Progenitor cell of endocrine pancreas (in vitro differentiated cells): ENCODE results near the gene SELENOW. TPM values are rescaled to one million over a fixed set of nuclear protein-coding genes. Genes with fewer than 3 reads are reported as not detected.
"Not testable (repeated sequence)": the region's sequence is repeated elsewhere in the genome, so short reads cannot be mapped to it uniquely, and the experiment has no call there.

Experiments used
- DNase-seq: peaks from one replicate; pipeline ENCODE4 v3.0.0; 2021; ENCODE audit warnings: low spot score; ENCODE audit not compliant: unreplicated experiment
- H3K27ac Mint-ChIP-seq: 2 replicates; pipeline ENCODE4 v1.8.0; 2021; ENCODE audit warnings: mild to moderate bottlenecking, moderate library complexity, mixed read lengths
- H3K27me3 Mint-ChIP-seq: 2 replicates; pipeline ENCODE4 v1.8.0; 2021; ENCODE audit warnings: mixed read lengths
- H3K36me3 Mint-ChIP-seq: 2 replicates; pipeline ENCODE4 v1.8.0; 2022; ENCODE audit warnings: mixed read lengths; ENCODE audit not compliant: insufficient read depth
- H3K4me1 Mint-ChIP-seq: 2 replicates; pipeline ENCODE4 v1.8.0; 2021; ENCODE audit warnings: low read depth, mixed read lengths
- H3K4me3 Mint-ChIP-seq: 2 replicates; pipeline ENCODE4 v1.8.0; 2021; ENCODE audit warnings: low read depth, mild to moderate bottlenecking, moderate library complexity, mixed read lengths
- H3K9me3 Mint-ChIP-seq: 2 replicates; pipeline ENCODE4 v1.8.0; 2021; ENCODE audit warnings: low read depth, mixed read lengths
- total RNA-seq: library from RNA; stranded (reverse); gene quantifications from 2 replicates; pipeline ENCODE4 v1.2.1, GENCODE V29; 2021
- TF ChIP-seq, protein P1 (sequence below): fragments of 200-600 bp; sonication (generic); IDR thresholded peaks from one replicate; pipeline ENCODE4 v1.5.0; 2021; ENCODE audit warnings: antibody characterized with exemption, mild to moderate bottlenecking; ENCODE audit not compliant: unreplicated experiment

The SELENOW gene
- total RNA-seq, 1 donor from 2014 or later = 392 TPM

DNA sequence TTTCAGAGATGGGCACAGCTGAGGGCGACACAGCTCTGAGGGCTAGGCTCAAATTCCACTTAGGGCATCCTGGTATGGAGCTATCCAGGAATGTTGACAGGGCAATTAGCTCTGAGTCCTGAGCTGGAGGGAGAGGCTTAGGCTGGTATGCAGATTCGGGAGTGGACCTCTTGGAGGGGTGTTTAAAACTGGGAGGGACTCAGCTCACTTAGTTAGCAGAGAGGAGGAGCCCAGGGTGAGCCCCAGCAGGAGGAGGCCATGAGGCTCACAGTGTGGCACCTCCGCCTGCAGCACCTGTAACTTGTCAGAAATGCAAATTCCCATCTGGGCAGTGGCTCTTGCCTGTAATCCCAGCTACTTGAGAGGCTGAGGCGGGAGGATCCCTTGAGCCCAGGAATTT is 43.4 kb upstream of the SELENOW start:
- H3K27ac Mint-ChIP-seq = no peak overlapping the region
- TF ChIP-seq, protein P1, sequence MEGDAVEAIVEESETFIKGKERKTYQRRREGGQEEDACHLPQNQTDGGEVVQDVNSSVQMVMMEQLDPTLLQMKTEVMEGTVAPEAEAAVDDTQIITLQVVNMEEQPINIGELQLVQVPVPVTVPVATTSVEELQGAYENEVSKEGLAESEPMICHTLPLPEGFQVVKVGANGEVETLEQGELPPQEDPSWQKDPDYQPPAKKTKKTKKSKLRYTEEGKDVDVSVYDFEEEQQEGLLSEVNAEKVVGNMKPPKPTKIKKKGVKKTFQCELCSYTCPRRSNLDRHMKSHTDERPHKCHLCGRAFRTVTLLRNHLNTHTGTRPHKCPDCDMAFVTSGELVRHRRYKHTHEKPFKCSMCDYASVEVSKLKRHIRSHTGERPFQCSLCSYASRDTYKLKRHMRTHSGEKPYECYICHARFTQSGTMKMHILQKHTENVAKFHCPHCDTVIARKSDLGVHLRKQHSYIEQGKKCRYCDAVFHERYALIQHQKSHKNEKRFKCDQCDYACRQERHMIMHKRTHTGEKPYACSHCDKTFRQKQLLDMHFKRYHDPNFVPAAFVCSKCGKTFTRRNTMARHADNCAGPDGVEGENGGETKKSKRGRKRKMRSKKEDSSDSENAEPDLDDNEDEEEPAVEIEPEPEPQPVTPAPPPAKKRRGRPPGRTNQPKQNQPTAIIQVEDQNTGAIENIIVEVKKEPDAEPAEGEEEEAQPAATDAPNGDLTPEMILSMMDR = no peak
- peaks cover 9% of the 10 kb centered on the region for H3K27me3 Mint-ChIP-seq
- no peaks in the 10 kb centered on the region for H3K9me3 Mint-ChIP-seq
- H3K4me1 Mint-ChIP-seq = no peaks in the 10 kb centered on the region
- H3K4me3 Mint-ChIP-seq = no peak overlapping the region
- no peaks in the 10 kb centered on the region for H3K36me3 Mint-ChIP-seq
- DNase-seq = no peak

DNA sequence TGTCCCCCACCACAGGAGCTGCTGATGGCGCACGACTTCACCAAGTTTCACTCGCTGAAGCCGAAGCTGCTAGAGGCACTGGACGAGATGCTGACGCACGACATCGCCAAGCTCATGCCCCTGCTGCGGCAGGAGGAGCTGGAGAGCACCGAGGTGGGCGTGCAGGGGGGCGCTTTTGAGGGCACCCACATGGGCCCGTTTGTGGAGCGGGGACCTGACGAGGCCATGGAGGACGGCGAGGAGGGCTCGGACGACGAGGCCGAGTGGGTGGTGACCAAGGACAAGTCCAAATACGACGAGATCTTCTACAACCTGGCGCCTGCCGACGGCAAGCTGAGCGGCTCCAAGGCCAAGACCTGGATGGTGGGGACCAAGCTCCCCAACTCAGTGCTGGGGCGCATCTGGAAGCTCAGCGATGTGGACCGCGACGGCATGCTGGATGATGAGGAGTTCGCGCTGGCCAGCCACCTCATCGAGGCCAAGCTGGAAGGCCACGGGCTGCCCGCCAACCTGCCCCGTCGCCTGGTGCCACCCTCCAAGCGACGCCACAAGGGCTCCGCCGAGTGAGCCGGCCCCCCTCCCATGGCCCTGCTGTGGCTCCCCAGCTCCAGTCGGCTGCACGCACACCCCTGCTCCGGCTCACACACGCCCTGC is 37.5 kb upstream of the SELENOW start:
- Mint-ChIP-seq H3K4me3 (no peak overlapping the region), H3K27me3 (peaks cover 20% of the 10 kb centered on the region), H3K4me1 (peaks cover 3% of the 10 kb centered on the region), H3K9me3 (no peaks in the 10 kb centered on the region), H3K27ac (no peak overlapping the region), H3K36me3 (no peaks in the 10 kb centered on the region)
- TF ChIP-seq, protein P1 = no peak
- DNase-seq = no peak

DNA sequence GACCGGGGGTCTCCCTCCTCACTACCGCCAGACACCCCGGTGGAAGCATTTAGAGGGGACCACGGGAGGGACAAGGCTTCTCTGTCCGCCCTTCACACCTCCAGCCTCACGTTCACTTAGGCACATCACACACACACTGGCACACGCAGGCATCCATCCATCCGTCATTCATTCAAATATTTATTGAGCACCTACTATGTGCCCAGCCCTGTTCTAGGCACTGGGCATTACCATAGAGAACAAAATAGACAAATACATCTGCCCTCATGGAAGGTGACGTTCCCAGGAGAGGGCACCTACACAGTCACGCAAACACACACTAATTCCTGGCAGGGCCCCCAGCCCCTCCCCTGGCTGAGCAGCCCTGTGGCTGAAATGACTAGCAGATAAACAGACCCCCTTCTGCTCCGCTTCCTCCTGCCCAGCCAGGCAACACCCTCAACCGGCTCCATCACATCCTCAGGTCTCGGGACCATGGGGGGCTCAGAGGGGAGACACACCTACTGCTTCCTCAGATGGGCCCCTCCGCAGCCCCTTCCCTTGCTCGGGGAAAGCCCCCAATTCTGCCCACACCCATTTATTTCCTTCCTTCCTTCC is 36.9 kb upstream of the SELENOW start:
- TF ChIP-seq, protein P1 = no peak
- DNase-seq = no peak
- Mint-ChIP-seq H3K27me3 (peaks cover 17% of the 10 kb centered on the region), H3K36me3 (no peaks in the 10 kb centered on the region), H3K9me3 (no peaks in the 10 kb centered on the region), H3K4me3 (no peak overlapping the region), H3K4me1 (peaks cover 3% of the 10 kb centered on the region), H3K27ac (no peak overlapping the region)

DNA sequence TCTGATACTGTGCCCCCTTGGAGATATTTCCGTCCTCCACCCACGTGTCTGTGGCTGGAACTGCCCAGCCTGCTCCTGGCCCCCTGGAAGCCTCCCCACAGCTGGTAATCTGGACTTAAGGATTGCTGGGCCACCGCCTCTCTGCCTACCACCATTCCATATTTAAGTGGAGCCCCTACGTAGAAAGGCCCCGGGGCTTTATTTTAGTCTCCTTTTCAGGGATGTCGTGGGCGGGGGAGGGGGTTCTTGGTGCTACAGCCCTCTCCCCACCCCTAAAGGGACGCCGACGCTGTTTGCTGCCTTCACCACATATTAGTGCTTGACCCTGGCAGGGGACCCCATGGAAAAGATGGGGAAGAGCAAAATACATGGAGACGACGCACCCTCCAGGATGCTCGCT is 35.9 kb upstream of the SELENOW start:
- H3K27me3 Mint-ChIP-seq = peaks cover 17% of the 10 kb centered on the region
- no peaks in the 10 kb centered on the region for H3K9me3 Mint-ChIP-seq
- H3K4me1 Mint-ChIP-seq = peaks cover 6% of the 10 kb centered on the region
- H3K36me3 Mint-ChIP-seq = no peaks in the 10 kb centered on the region
- TF ChIP-seq, protein P1 = no peak
- H3K27ac Mint-ChIP-seq = peak overlapping the region; percentile 59
- DNase-seq = no peak
- H3K4me3 Mint-ChIP-seq = peak overlapping the region; percentile 37

DNA sequence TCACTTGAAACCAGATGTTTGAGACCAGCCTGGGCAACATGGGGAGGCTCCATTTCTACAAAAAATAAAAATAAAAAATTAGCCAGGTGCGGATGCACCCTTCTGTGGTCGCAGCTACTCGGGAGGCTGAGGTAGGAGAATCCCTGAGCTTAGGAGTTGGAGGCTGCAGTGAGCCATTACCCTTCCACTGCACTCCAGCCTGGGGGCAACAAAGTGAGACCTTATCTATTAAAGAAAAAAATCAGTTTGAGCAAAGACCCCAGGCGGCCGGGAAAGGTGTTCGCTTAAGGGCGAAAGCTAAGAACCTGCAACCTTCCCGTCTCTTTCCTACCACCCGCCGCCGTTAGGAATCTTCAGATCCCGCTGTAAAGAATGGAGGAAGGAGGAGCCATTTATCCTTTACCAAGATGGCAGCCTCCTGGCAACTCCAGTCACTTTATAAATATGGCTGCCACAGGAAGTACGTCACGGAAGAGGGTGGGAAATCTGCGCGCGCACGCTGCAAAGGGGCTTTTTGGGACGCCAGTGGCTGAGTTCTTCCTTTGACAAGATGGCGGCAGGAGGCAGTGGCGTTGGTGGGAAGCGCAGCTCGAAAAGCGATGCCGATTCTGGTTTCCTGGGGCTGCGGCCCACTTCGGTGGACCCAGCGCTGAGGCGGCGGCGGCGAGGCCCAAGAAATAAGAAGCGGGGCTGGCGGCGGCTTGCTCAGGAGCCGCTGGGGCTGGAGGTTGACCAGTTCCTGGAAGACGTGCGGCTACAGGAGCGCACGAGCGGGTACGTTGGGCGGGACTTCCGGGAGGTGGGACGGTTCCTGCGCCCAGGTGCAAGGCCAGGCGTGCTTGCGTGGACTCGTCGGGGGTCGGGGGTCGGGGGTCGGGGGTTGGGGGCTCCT is 33.2 kb upstream of the SELENOW start, which contains the start of gene NOP53:
Gene NOP53 (plus strand): TSS at position 537 of the 892 bp plus-strand sequence. CDS start 14 bp downstream, at position 551.
- peak; percentile 93 for DNase-seq
- no peaks in the 10 kb centered on the region for H3K9me3 Mint-ChIP-seq
- peak within 1 kb of the TSS; percentile 99 for H3K27ac Mint-ChIP-seq
- TF ChIP-seq, protein P1 = no peak
- H3K4me3 Mint-ChIP-seq = peak within 1 kb of the TSS; percentile 100
- peaks cover 17% of the 10 kb centered on the region for H3K27me3 Mint-ChIP-seq
- peaks cover 6% of the 10 kb centered on the region for H3K4me1 Mint-ChIP-seq
- H3K36me3 Mint-ChIP-seq = peaks cover 8% of the 10 kb centered on the region

DNA sequence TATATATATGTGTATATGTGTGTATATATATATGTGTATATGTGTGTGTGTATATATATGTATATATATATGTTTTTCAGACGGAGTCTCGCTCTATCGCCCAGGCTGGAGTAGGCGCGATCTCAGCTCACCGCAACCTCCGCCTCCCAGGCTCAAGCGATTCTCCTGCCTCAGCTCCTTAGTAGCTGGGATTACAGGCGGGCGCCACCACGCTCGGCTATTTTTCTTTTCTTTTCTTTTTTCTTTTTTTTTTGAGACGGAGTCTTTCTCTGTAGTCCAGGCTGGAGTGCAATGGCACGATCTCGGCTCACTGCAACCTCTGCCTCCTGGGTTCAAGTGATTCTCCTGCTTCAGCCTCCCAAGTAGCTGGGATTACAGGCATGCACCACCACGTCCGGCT is 32.4 kb upstream of the SELENOW start:
- not testable (repeated sequence) for H3K36me3 Mint-ChIP-seq, H3K9me3 Mint-ChIP-seq, H3K4me1 Mint-ChIP-seq, DNase-seq
- H3K4me3 Mint-ChIP-seq = peak overlapping the region; percentile 100
- H3K27me3 Mint-ChIP-seq = peaks cover 17% of the 10 kb centered on the region
- peak overlapping the region; percentile 99 for H3K27ac Mint-ChIP-seq
